OCI-LY7 (cell line): ENCODE results near the gene CEACAM4.

Source experiments
- CTCF ChIP-seq: fragments of 200-600 bp; sonication (generic); conservative IDR thresholded peaks from 2 replicates; pipeline ENCODE4 v1.5.1; 2014; ENCODE audit warnings: mild to moderate bottlenecking, antibody characterized with exemption, low read length, moderate library complexity, mixed read lengths
- EZH2phosphoT487 ChIP-seq: fragments of 200-600 bp; sonication (generic); IDR thresholded peaks from 2 replicates; pipeline ENCODE4 v1.6.1; 2018; ENCODE audit warnings: low read depth, borderline replicate concordance, mild to moderate bottlenecking, mixed run types, antibody characterized with exemption, low read length, moderate library complexity, mixed read lengths

DNA sequence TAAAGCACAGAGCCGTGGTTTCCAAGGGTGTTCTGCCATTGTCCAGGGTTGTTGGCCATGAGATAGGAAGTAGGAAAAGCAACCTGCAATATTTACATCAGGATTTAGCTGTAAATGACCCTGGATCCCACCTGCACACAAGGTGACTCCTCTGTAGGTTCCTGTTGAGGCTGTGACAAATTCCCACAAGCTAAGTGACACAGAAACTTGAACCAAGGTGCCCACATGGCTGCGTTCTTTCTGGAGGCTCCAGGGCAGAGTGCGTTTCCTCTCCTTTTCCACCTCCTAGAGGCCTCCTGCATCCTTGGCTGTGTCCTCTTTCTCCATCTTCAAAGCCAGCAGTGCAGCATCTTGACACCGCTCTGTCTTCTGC is 39.0 kb downstream of the CEACAM4 start:
- TF ChIP-seq CTCF (no peak), EZH2phosphoT487 (no peak)
